Activated naive CD4-positive, alpha-beta T cell treated with anti-CD3 and anti-CD28 coated beads, Interleukin-2, amount 50 U/mL, for 16 hours (primary cell): ENCODE measurements around the gene FXR2.
"Not testable (repeated sequence)": the region's sequence is repeated elsewhere in the genome, so short reads cannot be mapped to it uniquely, and the experiment has no call there.

Experiments used
- DNase-seq: peaks from one replicate; pipeline ENCODE4 v3.0.0-alpha.2; 2020

Gene FXR2

DNA sequence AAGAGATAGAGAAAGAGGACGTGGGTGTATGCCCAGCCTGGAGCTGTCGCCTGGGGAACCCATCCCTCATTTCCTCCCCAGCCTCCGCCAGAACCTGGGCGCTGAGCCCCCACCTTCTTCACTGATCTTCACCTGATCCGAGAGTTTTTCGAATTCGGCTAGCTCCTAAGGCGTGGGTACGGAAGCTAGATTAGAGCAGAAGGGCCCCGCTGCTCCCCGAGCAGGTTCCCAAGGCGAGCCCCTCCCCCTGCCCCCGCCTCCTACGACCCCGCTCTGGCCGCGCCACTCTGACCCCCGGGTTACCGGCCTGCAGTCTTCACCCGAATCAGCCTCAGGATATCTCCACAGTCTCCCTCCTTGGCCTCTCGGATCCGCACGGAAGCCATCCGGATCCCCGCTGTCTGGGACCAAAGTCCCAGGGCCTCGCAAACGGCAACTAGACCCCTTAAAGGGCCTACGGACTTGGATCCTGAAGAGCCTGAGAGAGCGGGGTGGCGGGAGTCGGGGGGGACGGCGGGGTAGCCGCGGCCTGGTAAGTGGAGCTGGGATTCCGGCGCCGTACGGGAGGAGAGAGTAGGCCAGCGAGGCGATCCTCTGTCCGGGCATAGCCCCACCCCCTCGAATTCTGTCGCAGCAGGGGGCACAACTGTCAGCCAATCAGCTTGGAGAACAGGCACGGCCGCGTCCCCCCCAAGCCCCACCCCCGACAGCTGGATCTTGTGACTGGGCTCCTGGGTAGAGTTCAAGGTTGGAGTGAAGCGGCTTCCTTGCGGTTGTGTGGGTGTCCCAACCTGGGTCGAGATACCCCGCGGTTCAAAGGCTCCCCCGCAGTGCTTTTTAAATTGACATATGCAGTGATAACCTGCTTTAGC lies 12.8 kb upstream of the FXR2 start, which contains the start of gene SAT2:
TSS of gene SAT2 (minus strand) at position 572 of the 872 bp plus-strand sequence. CDS start at position 386, 186 bp downstream.
- DNase-seq, result peak; percentile 83

DNA sequence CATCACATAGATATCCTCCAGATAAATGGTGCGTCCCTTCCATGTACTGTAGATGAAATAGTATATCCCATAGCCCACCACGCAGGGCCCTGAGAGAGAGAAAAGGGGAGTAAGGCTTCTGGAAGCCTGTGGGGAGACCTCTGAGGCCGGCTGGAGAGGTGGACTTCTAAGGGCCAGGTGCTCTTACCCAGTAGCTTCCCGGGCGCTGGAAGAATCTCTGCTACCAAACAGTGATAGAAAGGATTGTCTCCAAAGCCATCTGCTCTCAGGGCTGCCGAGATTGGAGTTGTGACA lies 12.2 kb upstream of the FXR2 start:
- DNase-seq, result no peak

DNA sequence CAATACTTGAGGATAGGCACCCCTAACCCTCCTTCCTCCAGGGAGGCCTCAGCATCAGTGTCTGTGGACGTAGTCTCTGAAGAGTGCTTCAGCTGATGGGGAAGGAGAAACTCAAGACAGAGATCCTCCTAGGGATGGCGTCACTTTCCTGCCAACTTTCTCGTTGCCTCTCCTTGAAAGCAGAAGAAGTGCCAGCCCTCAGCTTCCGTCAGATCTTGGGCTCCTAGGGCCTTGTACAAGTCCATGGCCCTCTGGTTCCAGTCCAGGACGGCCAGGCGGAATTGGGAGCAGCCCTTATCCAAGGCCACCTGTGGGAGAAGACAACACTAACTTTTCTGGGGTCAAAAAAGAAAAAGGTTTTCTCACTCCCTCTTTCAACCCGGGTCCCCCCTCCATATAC lies 11.6 kb upstream of the FXR2 start:
- DNase-seq, result no peak

DNA sequence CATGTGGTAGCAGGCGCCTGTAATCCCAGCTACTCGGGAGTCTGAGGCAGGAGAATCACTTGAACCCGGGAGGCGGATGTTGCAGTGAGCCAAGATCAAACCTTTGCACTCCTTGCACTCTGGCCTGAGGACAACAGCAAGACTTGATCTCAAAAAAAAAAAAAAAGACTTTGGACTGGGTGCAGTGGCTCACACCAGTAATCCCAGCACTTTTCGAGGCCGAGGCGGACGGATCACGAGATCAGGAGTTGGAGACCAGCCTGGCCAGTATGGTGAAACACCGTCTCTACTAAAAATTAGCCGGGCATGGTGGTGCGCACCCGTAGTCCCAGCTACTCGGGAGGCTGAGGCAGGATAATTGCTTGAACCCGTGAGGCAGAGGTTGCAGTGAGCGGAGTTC lies 11.1 kb upstream of the FXR2 start:
- not testable (repeated sequence) for DNase-seq

DNA sequence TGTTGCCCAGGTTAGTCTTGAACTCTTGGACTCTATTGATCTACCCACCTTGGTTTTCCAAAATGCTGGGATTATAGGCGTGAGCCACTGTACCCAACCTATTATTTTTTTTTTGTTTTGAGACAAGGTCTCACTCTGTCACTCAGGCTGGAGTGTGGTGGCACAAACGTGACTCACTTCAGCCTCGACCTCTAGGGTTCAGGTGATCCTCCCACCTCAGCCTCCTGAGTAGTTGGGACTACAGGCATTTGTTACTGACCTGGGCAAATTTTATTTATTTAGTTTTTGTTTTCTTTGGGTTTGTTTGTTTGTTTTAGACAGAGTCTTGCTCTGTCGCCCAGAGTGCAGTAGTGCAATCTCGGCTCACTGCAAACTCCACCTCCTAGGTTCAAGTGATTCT lies 9.0 kb upstream of the FXR2 start:
- DNase-seq, result no peak

DNA sequence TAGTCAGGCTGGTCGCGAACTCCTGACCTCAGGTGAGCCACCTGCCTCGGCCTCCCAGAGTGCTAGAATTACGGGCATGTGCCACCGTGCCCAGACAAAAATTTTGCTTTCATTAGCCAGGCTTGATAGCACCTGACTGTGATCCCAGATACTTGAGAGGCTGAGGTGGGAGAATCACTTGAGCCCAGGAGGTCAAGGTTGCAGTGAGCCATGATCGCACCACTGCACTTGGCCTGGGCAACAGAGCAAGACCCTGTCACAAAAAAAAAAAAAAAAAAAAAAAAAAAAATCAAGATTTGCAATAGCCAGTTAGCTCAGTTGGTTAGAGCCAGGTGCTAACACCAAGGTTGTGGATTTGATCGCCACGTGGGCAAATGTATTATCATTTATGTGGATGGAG lies 6.1 kb upstream of the FXR2 start:
- no peak for DNase-seq

DNA sequence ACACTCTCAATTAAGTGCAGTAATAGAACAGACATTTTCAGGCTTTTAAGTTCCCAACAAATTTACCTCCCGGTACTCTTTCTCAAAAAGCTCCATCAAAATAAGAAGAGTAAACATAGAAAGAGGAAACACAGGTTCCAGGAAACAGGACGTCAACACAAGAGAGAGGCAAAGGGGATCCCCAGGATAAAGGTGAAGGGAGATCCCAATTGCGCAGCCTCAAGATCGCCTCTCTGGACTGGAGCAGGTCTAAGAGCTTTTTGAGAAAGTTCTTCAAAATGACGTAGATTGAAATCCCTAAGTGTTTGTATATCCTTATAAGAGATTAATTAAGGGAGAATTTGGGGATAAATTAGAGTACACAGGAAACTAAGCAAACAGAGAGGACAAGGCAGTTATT lies 3.9 kb upstream of the FXR2 start:
- DNase-seq, result no peak

DNA sequence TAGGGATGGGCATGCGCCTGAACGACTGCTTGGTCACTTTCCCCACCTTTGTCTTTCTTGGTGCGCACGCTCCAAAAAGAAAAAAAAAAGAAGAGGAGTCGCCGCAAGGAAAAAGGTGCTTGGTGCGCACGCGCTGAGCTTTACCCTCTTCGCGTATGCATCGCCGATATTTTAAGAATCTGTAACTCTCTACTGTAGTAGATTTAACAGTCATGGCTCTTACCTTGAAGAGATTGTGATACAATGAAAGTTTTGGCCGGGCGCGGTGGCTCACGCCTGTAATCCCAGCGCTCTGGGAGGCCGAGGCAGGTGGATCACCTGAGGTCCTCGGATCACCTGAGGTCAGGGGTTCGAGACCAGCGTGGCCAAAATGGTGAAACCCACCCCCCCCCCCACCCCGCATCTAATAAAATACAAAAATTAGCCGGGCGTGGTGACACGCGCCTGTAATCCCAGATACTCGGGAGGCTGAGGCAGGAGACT lies 609 bp upstream of the FXR2 start:
- no peak for DNase-seq

DNA sequence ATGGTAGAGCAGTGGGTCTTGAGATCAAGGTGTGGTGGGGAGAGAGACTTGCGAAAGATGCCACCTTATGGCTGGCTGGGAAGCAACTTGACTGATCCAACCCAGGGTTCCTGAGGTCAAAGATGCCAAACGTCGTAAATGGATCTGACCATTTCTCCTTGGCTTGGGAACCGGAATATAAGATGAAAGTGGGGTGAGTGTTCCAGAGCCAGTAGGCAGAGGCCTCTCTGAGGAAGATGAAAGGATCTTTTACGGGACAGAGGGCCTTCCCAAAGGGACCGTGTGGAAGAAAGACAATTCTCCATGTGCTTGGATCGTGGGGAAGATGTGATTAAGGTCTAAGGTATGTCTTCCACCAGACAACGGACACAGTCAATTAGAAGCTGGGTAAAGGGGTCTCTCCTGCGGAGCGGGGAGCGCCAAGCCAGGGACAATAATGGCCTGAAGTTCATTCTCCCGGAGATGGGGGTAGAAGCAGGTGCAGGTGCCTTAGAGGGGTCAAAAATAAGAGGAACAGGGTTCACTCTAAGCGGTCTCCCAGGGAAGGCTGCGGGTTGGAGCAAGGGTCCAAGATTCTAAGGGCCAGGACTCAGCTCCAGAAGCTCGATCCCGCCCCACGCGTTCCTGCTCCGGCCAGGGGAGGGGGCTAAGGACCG lies 800 bp downstream of the FXR2 start:
- no peak for DNase-seq

DNA sequence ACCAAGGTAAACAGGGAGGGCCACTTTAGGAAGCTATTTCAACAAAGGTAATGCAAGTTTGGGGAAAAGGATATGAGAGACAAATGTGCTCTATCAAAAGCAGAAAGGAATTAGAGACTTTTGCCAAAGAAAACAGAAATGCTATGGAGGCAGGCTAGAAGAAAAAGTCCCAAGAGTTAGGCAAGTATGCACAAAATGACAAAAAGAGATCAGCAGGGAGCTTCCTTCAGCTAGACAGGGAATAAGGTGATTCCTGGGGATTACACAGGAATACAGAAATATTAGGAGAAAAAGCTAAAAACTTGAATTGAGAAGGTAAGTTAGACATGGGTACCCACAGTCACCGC lies 2.4 kb downstream of the FXR2 start:
- no peak for DNase-seq

DNA sequence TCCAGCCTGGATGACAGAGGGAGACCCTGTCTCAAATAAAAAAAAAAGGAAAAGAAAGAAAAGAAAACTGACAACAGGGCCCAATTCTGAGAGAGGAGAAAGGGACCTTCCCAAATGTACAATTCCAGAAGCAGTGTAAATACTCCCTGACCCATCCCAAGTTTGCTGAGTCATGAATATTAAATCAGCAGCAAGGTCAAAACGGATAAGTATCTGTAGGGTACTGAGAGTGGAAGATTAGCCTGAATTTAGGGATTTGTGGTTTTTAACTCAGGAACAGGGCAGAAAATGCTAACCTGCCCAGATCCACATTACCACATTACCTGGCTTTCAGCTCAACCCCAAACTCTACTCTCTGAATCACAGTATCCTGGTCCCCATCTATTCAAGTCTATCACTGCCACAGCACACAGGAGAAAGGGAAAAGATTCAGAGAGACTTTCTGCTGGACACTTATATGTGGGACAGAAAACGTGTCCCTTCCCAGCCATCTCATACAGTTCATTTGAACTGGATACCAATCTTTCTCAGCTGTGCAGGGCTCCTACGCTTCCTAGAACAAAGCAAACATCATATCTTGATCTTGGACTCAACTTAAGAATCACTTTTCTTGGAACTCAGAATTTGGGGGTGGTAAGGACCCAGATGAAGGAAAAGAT lies 2.9 kb downstream of the FXR2 start:
- no peak for DNase-seq

DNA sequence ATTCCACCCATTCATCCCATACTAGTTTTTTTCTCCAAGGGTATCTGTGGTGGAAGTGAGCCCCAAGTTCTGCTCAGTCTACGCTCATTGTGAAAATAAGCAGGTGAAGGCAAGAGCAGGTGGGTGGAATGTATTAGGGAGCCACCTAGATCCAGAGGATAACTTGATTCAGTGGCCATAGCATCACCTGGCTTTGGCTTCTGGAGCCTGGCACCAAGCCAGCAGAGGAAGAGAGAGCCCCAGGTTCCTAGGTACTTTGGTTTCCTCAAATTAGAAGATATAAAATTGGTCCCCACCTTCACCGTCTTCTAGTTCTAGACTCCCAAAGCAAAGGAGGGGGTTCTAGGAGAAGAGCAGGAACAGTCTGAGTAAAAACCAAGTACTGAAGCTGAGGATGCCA lies 4.1 kb downstream of the FXR2 start:
- DNase-seq, result no peak

DNA sequence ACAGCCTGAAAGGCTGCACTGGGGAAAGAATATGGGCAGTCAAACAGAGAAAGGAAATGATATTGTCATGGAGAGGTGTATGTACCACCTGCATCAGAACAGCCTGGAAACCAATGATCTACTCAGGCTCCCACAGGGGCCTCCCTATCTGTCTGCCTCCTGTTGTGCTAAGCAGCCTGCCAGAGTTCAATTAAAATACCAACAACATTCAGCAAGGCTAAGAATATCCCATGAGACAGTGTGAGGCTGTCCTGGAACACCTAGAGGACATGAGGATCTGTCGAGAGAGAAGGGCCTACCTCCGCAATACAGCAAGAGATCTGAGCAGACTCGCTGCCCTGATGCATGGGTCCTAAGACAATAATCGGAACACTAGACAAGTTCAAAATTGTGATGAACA lies 8.4 kb downstream of the FXR2 start:
- DNase-seq, result no peak

DNA sequence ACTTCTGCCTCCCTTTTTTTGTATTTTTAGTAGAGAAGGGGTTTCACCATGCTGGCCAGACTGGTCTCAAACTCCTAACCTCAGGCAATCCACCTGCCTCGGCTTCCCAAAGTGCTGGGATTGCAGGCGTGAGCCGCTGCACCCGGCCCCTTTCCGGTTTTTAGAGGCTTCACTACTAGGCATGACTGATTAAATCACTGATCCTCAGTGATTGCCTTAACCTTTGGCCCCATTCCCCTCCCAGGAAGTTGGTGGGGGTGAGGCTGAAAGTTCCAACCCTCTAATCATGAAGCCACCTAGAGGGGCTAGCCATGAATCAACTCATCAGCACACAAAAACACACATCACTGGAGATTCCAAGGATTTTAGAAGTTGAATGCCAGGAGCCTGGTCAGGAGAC lies 17.1 kb downstream of the FXR2 start:
- not testable (repeated sequence) for DNase-seq

DNA sequence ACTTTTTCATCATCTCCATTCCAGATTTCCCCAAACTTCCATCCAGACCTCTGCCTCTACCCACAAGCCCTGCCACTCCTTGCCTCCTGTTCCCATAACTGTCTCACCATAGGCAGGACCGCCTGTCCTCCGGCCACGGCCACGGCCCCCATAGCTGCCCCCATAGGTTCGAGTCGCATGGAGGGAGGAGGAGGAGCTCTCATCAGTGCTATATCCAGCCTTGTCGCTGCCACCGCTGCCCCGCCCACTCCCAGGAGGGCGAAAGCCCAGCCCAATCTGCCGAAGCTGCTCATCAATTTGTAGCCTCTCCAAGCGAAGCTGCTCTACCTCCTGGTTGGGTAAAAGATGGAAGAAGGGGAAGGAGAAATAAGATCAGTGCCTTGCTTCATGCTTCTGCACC lies 21.4 kb downstream of the FXR2 start:
- no peak for DNase-seq

DNA sequence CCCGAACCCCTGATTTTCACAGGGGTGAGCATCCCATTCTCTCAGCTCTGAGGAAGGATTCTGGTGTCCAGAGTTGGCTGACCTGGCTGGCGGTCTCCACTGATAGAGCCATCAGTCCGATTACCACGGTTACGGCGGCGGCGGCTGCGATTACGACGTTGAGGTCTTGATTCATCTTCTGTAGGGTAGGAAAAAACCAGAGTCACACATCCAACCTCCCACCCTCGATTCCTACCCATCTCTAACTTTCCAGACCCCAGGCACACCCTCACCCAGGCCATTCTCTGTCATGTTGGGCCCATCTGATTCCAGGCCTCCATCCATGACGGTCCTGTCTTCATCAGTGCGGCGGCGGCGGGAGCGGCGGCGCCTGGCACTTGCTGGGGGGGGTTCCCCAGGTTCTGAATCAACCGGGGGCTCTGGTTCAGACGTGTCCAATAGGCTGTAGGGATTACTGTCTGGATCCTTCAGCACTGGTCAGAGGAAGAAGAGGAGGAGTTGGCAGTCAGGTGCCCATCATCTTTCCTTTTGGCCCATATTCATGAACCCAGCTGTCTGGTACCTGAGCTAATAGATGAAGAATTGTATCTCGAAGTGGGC lies 22.2 kb downstream of the FXR2 start:
- DNase-seq, result no peak

DNA sequence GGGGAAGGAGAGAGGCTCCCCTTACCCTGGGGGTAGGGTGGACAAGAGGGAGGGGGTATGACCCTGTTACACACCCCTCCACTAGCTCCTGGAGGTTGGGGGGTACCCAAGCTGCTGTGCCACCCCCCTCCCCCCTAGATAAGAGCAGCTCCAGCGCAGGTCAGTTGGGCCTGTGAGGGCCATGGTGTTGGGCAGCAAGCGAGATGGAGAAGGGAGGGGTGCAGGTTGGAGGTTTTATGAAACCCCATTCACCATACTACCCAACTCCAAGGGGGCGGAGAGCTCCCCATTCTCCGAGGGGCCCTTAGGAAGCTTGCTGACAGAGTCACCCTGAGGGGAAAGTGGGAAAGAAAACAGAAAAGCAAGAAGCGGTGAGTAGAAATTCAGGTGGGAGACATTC lies 23.1 kb downstream of the FXR2 start:
- DNase-seq, result no peak

DNA sequence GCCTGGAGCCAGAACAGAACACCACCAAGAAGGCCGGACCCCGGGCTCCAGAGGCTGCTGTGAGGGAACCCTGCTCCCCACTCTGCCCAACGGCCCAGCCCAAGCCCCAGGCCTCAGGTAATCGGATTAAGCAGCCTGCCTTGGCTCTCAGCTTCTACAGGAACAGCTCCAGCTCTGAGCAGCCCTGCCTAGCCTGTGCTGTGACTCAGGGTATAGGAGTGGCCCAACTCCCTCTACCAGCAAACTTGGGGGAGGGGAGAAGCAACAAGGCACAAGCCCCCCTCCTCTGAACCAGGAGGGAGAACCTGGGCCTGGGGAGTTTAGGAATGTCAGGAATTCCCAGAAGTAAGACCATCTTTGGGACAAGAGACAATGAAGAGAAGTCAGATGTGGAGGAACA lies 24.0 kb downstream of the FXR2 start:
- no peak for DNase-seq

DNA sequence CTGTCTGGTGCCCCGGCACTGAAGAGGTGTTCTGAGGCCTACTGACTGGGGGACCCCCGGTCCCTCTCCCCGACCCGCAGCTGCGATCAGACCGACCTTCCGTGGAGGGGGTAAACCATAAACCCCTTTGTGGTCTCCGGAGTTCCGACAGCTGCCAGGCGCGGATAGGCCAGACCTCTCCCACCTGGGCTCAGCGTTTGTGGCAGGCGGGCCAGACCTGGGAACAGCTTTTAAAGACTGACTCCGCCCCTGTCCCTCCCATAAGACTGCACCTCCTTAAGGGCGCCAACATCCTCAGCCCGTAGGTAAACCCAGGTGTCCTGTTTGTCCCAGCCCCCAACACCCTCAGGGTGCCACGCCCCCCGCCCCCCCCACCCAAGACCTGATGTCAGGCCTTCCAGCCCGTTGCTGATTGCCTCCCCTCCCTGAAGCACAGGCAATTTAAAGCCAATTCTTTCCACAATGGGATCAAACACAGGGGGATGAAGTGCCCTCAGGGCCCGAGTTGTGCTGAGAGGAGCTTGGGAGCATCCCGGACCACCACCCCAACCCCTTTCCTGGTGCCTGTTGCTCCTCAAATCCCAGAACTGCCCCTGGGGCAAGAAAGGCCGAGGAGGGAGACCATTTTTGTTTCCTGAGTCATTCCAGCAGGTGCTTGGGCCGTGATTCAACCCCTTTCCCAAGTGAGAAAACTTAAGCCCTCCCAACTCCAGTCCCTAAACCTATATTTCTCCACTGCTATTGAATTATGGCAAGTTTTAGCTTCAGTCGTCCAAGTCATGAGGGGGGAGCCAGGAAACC lies 24.6 kb downstream of the FXR2 start, which contains the start of gene SOX15:
TSS of gene SOX15 (minus strand) at position 204 of the 801 bp plus-strand sequence. CDS start 418 bp downstream, outside the sequence.
- DNase-seq, result no peak

DNA sequence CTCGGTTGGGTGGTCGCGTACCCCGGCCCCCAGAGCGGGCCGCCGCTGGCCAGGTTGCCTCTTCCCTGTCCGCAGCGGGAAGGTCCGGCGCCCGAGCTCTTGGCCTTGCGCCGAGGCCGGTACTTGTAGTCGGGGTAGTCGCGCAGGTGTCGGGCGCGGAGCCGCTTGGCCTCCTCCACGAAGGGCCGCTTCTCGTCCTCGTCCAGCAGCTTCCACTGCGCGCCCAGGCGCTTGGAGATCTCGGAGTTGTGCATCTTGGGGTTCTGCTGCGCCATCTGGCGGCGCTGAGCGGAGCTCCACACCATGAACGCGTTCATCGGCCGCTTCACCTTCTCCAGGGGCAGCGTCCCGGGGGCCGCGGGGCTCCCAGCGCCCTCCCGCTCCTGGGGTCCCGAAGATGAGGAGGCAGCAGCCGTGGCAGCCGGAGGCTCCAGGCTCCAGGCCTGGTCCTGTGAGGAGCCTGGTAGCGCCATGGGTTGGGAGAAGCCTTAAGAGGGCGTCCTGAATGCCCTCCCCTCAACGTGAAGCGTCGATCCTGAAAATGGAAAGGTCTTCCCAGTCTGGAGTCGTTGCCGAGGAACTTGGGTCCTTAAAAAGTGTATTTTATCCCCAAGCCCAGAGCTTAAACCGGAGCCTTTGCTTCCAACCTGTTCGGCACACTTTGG lies 25.4 kb downstream of the FXR2 start:
- DNase-seq, result peak; percentile 70

DNA sequence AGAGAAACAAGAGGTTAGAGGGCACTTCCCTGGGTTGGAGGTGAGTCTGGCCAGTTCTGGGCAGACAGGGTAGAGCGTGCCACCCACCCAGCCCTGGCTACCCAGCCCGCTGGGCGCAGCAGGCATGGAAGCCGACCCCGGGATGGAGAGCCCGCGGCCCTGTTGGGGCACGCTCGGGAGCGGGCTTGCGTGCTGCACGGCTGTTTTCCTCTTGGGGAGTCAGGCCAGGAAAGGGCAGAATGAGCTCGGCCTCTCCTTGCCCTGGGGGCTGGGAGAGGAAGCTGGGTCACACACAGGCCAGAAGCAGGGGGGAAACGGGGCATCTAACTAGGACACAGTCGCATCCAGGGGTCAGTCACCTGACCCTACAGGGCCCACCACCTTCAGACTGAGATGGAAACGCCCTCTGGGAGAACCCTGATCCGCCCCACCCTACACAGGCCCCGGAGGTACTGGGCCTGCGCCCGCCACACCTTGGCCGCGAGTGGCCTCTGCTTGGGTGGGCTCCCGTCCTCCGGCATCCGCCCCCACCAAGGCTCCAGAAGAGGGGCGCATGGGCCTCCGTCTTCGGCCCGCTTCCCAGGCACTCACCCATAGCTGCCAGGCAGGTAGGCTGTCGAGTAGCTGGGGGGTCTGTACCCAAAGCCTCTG lies 26.0 kb downstream of the FXR2 start:
- no peak for DNase-seq
